GM23338 (cell line): ENCODE data around the gene MYO3B. TPM values are rescaled to one million over a fixed set of nuclear protein-coding genes. Genes with fewer than 3 reads are reported as not detected.
A peak's percentile ranks its signal among the peaks of the same experiment; 100 is the strongest.

ENCODE experiments used
- ATAC-seq: fragments of 200-7000 bp; cut with Tn5 transposase; 3 replicates; pipeline ENCODE4 v1.9.1; 2020
- DNase-seq: peaks from one replicate; pipeline ENCODE4 v3.0.0-alpha.2; 2015; ENCODE audit warnings: low spot score
- H2AFZ ChIP-seq: fragments of 200-600 bp; sonication (generic); 2 replicates; pipeline ENCODE4 v1.8.0; 2016; ENCODE audit warnings: antibody characterized with exemption, mild to moderate bottlenecking, moderate library complexity
- H3F3A ChIP-seq: fragments of 200-600 bp; sonication (generic); replicated peaks from 2 replicates; pipeline ENCODE4 v1.8.0; 2017; ENCODE audit warnings: antibody characterized with exemption, mixed run types, low read depth
- H3K27ac ChIP-seq: fragments of 200-600 bp; sonication (generic); 2 replicates; pipeline ENCODE4 v1.6.1; 2016; ENCODE audit warnings: low read depth
- H3K27me3 ChIP-seq: fragments of 200-600 bp; sonication (generic); 2 replicates; pipeline ENCODE4 v1.8.0; 2016; ENCODE audit warnings: mild to moderate bottlenecking, mixed run types, moderate library complexity; ENCODE audit not compliant: insufficient read depth
- H3K36me3 ChIP-seq: fragments of 200-600 bp; sonication (generic); 2 replicates; pipeline ENCODE4 v1.8.0; 2016; ENCODE audit warnings: mild to moderate bottlenecking; ENCODE audit not compliant: insufficient read depth
- H3K4me1 ChIP-seq: fragments of 200-600 bp; sonication (generic); 2 replicates; pipeline ENCODE4 v1.8.0; 2016; ENCODE audit warnings: mild to moderate bottlenecking, moderate library complexity; ENCODE audit not compliant: insufficient read depth
- H3K4me2 ChIP-seq: fragments of 200-600 bp; sonication (generic); 2 replicates; pipeline ENCODE4 v1.7.1; 2017; ENCODE audit warnings: mixed run types
- H3K4me3 ChIP-seq: fragments of 200-600 bp; sonication (generic); 2 replicates; pipeline ENCODE4 v1.6.1; 2016; ENCODE audit warnings: mixed run types
- H3K79me2 ChIP-seq: fragments of 200-600 bp; sonication (generic); replicated peaks from 2 replicates; pipeline ENCODE4 v1.8.0; 2017; ENCODE audit warnings: mild to moderate bottlenecking; ENCODE audit not compliant: insufficient read depth
- H3K9me2 ChIP-seq: fragments of 200-600 bp; sonication (generic); 2 replicates; pipeline ENCODE4 v1.8.0; 2017; ENCODE audit not compliant: insufficient read depth
- H4K20me1 ChIP-seq: fragments of 200-600 bp; sonication (generic); replicated peaks from 2 replicates; pipeline ENCODE4 v1.8.0; 2017; ENCODE audit warnings: mild to moderate bottlenecking; ENCODE audit not compliant: insufficient read depth
- H3K27ac Mint-ChIP-seq: 2 replicates; pipeline ENCODE4 v1.8.0; 2020; ENCODE audit warnings: inconsistent platforms, mild to moderate bottlenecking, moderate library complexity, mixed read lengths
- H3K27me3 Mint-ChIP-seq: 3 replicates; pipeline ENCODE4 v1.8.0; 2022; ENCODE audit warnings: low read depth, mild to moderate bottlenecking, moderate library complexity, mixed read lengths, inconsistent platforms; ENCODE audit not compliant: insufficient read depth, poor library complexity
- H3K36me3 Mint-ChIP-seq: 3 replicates; pipeline ENCODE4 v1.8.0; 2021; ENCODE audit warnings: low read depth, mild to moderate bottlenecking, inconsistent platforms, moderate library complexity, mixed read lengths
- H3K4me1 Mint-ChIP-seq: 3 replicates; pipeline ENCODE4 v1.8.0; 2020; ENCODE audit warnings: mild to moderate bottlenecking, inconsistent platforms, mixed read lengths
- H3K4me3 Mint-ChIP-seq: 3 replicates; pipeline ENCODE4 v1.8.0; 2021; ENCODE audit warnings: moderate library complexity, mild to moderate bottlenecking, inconsistent platforms, mixed read lengths
- H3K9me3 Mint-ChIP-seq: 3 replicates; pipeline ENCODE4 v1.8.0; 2020; ENCODE audit warnings: moderate library complexity, mild to moderate bottlenecking, inconsistent platforms, mixed read lengths
- CREB1 ChIP-seq: fragments of 250-450 bp; sonication (Bioruptor Pico); IDR thresholded peaks from 2 replicates; pipeline ENCODE4 v1.5.0; 2020; ENCODE audit warnings: low read depth, mild to moderate bottlenecking, moderate library complexity
- CTCF ChIP-seq, 2 experiments: fragments of 200-600 bp in 1 of 2; sonication (generic) in 1 of 2; conservative IDR thresholded peaks; 2 replicates each; pipeline versions ENCODE4 v1.5.1 to v1.6.1; 2016 to 2017; ENCODE audit warnings: antibody characterized with exemption in 2 of 2, low read depth in 2 of 2, mild to moderate bottlenecking in 2 of 2, moderate library complexity in 1 of 2
- ETS1 ChIP-seq: IDR thresholded peaks from 2 replicates; pipeline ENCODE4 v1.6.1; 2016; ENCODE audit warnings: antibody characterized with exemption
- EZH2 ChIP-seq: fragments of 200-600 bp; sonication (generic); IDR thresholded peaks from one replicate; pipeline ENCODE4 v1.8.0; 2017; ENCODE audit warnings: antibody characterized with exemption, mild to moderate bottlenecking, low read depth; ENCODE audit not compliant: unreplicated experiment
- EZH2phosphoT487 ChIP-seq: fragments of 200-600 bp; sonication (generic); IDR thresholded peaks from one replicate; pipeline ENCODE4 v1.8.1; 2018; ENCODE audit warnings: antibody characterized with exemption; ENCODE audit not compliant: unreplicated experiment
- STAT1 ChIP-seq: IDR thresholded peaks from one replicate; pipeline ENCODE4 v1.6.1; 2016; ENCODE audit warnings: antibody characterized with exemption; ENCODE audit not compliant: unreplicated experiment
- ZNF114 ChIP-seq: fragments of 250-450 bp; sonication (Bioruptor Pico); IDR thresholded peaks from 2 replicates; pipeline ENCODE4 v1.5.0; 2020; ENCODE audit warnings: mild to moderate bottlenecking, moderate library complexity
- ZNF331 ChIP-seq: fragments of 250-450 bp; sonication (Bioruptor Pico); IDR thresholded peaks from 2 replicates; pipeline ENCODE4 v1.5.0; 2020; ENCODE audit warnings: low read depth, mild to moderate bottlenecking, moderate library complexity
- polyA plus RNA-seq: library from polyadenylated mRNA; unstranded; fragments of >200 nt; fragmentation: Nextera tagmentation; extraction: Ambion mirVana; gene quantifications from 2 replicates; pipeline ENCODE4 v1.2.1, GENCODE V29; 2016
- total RNA-seq: library from RNA; depleted of rRNA; stranded (reverse); fragments of >200 nt; shearing (Covaris generic); gene quantifications from 2 replicates; pipeline ENCODE4 v1.2.3, GENCODE V29; 2014
- TF ChIP-seq, protein P1 (sequence below): IDR thresholded peaks from one replicate; pipeline ENCODE4 v1.6.1; 2018; ENCODE audit warnings: antibody characterized with exemption; ENCODE audit not compliant: unreplicated experiment
- TF ChIP-seq, protein P2 (sequence below): fragments of 250-450 bp; sonication (Bioruptor Pico); IDR thresholded peaks from 2 replicates; pipeline ENCODE4 v1.5.0; 2020; ENCODE audit warnings: mild to moderate bottlenecking, moderate library complexity

The MYO3B gene
- total and polyA plus RNA-seq, 2 experiments from 2014 or later: 0.42 TPM; not detected in 1

DNA sequence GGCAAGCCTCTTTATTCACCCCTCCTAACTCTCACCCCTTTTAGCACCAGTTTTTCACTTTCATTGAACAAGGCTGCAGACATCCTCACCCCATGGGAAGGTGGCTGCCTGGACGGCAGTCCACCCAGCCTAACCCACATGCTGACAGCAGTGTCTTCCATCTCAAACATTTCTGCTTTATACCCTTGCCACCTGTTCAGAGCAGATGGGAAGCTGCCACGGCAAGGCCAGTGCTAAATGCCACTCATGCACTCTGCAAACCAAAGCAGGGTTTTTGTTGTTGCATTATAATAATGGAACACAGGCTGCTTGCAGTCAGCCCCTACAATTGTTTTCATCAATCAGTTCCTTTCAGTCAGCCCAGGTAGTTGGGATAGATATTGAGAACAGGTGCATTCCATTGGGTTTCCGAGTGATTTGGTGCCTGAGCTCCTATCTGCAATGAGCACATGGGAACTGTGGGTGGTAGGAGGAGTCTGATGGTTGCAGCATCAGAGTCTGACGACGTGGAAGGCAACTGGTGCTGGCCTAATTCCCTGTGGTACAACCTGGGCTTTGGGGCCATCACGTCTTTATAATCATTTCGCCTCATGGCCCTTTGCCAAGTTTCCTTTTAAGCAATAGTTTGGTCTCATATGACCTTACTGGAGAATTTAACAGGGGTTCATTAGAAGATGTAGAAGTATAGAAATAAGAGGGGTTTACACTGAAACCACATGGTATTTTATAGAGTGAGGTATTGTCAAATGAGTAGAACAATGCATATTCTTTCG is 284.7 kb downstream of the MYO3B start:
- H3K4me1 ChIP-seq: peaks cover 7% of the 10 kb centered on the region; the same call in 1 of the 2 replicates
- Mint-ChIP-seq H3K4me1 (peaks cover 18% of the 10 kb centered on the region), H3K36me3 (peaks cover 16% of the 10 kb centered on the region; the same call in 2 of the 3 replicates), H3K9me3 (peaks cover 20% of the 10 kb centered on the region), H3K27me3 (peaks cover 3% of the 10 kb centered on the region), H3K27ac (no peak overlapping the region), H3K4me3 (no peak overlapping the region)
- no peak overlapping the region for H3K27ac ChIP-seq
- DNase-seq (peak; percentile 15), ATAC-seq (peak; percentile 52)
- H3K27me3 ChIP-seq: no peaks in the 10 kb centered on the region
- H3F3A ChIP-seq: no peaks in the 10 kb centered on the region
- H3K79me2 ChIP-seq: no peaks in the 10 kb centered on the region
- H4K20me1 ChIP-seq: no peaks in the 10 kb centered on the region
- H3K36me3 ChIP-seq: no peaks in the 10 kb centered on the region
- 0 out of 2 replicates have a peak, but pooled peaks cover 4% of the 10 kb centered on the region for H3K9me2 ChIP-seq
- H2AFZ ChIP-seq: 0 out of 2 replicates have a peak overlapping the region, but pooled peaks have one; percentile 0
- TF ChIP-seq EZH2phosphoT487 (no peak), CREB1 (no peak), ZNF114 (CRISPR knock-in tag) (no peak), STAT1 (no peak), CTCF (conservative IDR thresholded peaks at IDR 0.05; ENCODE audit: low read depth in 2 of 2) (no peak), ZNF331 (no peak), EZH2 (no peak), ETS1 (no peak)
- TF ChIP-seq, protein P1, sequence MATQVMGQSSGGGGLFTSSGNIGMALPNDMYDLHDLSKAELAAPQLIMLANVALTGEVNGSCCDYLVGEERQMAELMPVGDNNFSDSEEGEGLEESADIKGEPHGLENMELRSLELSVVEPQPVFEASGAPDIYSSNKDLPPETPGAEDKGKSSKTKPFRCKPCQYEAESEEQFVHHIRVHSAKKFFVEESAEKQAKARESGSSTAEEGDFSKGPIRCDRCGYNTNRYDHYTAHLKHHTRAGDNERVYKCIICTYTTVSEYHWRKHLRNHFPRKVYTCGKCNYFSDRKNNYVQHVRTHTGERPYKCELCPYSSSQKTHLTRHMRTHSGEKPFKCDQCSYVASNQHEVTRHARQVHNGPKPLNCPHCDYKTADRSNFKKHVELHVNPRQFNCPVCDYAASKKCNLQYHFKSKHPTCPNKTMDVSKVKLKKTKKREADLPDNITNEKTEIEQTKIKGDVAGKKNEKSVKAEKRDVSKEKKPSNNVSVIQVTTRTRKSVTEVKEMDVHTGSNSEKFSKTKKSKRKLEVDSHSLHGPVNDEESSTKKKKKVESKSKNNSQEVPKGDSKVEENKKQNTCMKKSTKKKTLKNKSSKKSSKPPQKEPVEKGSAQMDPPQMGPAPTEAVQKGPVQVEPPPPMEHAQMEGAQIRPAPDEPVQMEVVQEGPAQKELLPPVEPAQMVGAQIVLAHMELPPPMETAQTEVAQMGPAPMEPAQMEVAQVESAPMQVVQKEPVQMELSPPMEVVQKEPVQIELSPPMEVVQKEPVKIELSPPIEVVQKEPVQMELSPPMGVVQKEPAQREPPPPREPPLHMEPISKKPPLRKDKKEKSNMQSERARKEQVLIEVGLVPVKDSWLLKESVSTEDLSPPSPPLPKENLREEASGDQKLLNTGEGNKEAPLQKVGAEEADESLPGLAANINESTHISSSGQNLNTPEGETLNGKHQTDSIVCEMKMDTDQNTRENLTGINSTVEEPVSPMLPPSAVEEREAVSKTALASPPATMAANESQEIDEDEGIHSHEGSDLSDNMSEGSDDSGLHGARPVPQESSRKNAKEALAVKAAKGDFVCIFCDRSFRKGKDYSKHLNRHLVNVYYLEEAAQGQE: no peak
- TF ChIP-seq, protein P2, sequence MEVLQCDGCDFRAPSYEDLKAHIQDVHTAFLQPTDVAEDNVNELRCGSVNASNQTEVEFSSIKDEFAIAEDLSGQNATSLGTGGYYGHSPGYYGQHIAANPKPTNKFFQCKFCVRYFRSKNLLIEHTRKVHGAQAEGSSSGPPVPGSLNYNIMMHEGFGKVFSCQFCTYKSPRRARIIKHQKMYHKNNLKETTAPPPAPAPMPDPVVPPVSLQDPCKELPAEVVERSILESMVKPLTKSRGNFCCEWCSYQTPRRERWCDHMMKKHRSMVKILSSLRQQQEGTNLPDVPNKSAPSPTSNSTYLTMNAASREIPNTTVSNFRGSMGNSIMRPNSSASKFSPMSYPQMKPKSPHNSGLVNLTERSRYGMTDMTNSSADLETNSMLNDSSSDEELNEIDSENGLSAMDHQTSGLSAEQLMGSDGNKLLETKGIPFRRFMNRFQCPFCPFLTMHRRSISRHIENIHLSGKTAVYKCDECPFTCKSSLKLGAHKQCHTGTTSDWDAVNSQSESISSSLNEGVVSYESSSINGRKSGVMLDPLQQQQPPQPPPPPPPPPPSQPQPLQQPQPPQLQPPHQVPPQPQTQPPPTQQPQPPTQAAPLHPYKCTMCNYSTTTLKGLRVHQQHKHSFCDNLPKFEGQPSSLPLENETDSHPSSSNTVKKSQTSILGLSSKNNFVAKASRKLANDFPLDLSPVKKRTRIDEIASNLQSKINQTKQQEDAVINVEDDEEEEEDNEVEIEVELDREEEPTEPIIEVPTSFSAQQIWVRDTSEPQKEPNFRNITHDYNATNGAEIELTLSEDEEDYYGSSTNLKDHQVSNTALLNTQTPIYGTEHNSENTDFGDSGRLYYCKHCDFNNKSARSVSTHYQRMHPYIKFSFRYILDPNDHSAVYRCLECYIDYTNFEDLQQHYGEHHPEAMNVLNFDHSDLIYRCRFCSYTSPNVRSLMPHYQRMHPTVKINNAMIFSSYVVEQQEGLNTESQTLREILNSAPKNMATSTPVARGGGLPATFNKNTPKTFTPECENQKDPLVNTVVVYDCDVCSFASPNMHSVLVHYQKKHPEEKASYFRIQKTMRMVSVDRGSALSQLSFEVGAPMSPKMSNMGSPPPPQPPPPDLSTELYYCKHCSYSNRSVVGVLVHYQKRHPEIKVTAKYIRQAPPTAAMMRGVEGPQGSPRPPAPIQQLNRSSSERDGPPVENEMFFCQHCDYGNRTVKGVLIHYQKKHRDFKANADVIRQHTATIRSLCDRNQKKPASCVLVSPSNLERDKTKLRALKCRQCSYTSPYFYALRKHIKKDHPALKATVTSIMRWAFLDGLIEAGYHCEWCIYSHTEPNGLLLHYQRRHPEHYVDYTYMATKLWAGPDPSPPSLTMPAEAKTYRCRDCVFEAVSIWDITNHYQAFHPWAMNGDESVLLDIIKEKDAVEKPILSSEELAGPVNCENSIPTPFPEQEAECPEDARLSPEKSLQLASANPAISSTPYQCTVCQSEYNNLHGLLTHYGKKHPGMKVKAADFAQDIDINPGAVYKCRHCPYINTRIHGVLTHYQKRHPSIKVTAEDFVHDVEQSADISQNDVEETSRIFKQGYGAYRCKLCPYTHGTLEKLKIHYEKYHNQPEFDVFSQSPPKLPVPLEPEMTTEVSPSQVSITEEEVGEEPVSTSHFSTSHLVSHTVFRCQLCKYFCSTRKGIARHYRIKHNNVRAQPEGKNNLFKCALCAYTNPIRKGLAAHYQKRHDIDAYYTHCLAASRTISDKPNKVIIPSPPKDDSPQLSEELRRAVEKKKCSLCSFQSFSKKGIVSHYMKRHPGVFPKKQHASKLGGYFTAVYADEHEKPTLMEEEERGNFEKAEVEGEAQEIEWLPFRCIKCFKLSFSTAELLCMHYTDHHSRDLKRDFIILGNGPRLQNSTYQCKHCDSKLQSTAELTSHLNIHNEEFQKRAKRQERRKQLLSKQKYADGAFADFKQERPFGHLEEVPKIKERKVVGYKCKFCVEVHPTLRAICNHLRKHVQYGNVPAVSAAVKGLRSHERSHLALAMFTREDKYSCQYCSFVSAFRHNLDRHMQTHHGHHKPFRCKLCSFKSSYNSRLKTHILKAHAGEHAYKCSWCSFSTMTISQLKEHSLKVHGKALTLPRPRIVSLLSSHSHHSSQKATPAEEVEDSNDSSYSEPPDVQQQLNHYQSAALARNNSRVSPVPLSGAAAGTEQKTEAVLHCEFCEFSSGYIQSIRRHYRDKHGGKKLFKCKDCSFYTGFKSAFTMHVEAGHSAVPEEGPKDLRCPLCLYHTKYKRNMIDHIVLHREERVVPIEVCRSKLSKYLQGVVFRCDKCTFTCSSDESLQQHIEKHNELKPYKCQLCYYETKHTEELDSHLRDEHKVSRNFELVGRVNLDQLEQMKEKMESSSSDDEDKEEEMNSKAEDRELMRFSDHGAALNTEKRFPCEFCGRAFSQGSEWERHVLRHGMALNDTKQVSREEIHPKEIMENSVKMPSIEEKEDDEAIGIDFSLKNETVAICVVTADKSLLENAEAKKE: no peak
- no peak overlapping the region for H3K4me3 ChIP-seq
- no peak overlapping the region for H3K4me2 ChIP-seq
